HG03095 (cell line): ENCODE measurements around the gene PCGF2.
A peak's percentile ranks its signal among the peaks of the same experiment; 100 is the strongest.

Source experiments
- ATAC-seq: cut with Tn5 transposase; IDR thresholded peaks from one replicate; pipeline ENCODE4 v1.9.1; 2021; ENCODE audit warnings: moderate library complexity; ENCODE audit not compliant: unreplicated experiment

The PCGF2 gene

GRCh38 chr17:38751808-38752307 lies 3.7 kb upstream of the PCGF2 start:
- ATAC-seq = peak; percentile 16

GRCh38 chr17:38751144-38751807 lies 3.1 kb upstream of the PCGF2 start:
- ATAC-seq = no peak

- no peak for ATAC-seq
These were observed 2.4 kb upstream of the PCGF2 start for GRCh38 chr17:38750312-38751121.

GRCh38 chr17:38750044-38750311 lies 1.8 kb upstream of the PCGF2 start:
- no peak for ATAC-seq

DNA sequence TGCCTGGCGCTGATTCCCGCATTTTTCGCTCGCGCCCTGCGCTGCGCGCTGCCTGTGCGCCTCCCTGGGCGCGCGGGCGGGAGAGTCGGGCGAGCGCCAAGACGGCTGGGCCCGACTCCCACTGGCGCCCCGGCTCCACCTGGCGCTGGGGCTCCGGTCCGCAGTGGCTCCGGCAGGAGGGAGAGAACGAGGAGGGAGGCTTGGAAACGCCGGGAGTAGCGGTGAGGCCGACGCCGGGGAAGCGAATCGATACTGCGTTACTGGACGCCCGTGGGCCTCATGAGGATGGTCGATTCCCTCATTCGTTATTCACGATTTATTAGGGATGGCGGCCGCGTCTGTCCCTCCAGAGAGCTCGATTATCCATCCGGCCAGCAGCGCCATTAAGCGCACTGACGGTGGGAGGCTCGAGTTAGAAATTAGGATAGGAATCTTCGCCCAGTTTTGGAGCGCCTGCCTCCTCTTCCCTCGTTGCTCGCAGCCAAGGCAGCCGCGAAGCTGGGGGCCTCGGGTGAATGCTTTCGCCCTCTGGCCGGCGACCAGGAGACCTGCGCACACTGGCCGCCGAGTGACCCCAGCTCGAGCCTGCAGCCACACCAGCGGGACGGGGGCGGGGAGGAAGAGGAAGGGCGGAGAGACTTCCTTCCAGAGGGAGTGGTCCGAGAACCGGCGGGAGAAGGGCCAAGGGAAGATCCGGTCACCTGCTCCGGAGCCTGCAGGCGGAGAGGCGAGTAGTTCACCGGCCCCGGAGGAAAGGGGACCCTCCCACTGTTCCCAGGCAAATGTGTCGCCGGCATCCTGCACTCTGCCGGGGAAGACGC lies 1.3 kb upstream of the PCGF2 start:
- no peak for ATAC-seq

DNA sequence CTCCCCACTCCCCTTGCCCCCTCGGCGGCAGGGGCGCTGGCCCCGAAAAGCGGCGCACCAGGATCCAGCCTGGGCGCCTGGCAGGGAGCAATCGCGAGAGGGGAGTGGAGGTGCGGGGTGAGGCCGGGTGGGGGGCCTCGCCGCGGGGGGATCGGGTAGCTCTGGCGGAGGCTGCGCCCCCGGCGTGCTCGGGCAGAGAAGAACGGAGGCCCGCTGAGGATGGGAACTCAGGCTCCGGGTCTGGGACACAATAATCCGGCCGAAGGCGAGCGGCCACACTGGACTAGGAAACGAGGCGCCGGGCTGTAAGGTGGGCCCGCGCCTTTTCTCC lies 721 bp upstream of the PCGF2 start:
- no peak for ATAC-seq

GRCh38 chr17:38747463-38748148 lies 530 bp downstream of the PCGF2 start:
- no peak for ATAC-seq

DNA sequence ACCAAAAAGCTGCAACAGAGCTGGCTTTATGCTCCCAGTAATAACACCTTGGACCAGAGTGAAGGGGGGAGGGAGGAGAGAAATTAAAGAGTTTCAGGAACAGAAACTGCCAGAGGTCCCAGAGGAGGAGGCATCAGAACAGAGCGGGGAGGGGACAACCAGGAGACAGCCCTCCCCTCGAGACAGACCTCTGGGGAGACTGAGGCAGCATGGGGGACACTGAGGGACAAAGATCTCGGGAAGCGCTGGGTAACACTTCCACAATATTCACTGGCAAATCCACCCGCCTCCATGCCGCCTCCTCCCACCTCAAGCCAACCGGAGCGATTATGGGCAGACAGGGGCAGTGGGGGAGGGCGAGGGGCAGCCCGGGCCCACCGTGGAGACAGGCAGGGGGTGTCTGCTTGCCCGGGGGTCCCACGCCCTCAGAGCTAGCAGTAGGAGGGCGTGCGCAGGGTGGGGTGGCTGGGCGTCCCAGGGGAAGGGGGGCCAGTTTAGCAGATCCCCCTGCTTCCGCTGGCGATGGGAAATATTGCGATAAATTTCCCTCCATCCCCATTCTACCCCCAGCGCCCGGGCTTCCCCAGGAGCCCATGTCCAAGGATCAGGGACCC lies 1.2 kb downstream of the PCGF2 start:
- no peak for ATAC-seq

DNA sequence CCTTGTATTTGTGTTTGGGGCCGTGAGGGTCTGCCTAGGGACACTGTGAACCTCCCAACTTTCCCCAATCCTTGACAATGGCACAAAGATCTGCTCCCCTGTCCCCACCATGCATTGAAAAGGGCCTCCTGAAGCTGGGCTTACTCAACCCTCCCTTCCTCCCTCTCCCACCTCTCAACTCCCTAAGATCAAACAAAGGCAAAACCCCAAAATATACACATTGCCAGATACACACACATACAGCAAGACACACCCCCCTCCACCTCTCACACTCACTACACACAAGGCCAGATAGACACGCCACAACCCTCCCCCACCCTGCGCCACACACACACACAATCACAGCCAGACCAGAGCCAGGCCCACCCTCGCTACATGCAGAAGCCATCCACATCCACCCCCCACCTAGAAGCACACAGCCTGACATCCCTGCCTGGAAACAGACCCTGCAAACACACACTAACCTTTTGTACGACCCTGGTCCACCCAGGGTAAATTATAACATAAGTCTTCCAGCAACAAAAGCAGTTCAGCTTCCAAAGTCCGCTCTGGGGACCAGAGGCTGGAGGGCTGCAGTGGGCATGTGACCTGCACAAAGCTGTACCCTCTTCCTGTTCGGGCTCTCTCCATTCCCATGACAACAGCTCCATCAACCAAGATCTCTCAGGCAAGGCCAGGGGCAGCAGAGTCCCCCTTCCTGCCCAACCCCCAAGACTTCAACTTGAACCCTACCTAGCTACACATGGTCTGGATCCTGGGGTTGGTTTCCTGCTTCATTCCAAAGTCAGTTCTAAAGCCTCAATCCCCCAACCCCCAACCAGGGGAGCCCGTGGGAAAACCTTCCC lies 1.9 kb downstream of the PCGF2 start:
- ATAC-seq = no peak

GRCh38 chr17:38745545-38745944 lies 2.6 kb downstream of the PCGF2 start:
- ATAC-seq = no peak

GRCh38 chr17:38743556-38744171 lies 4.5 kb downstream of the PCGF2 start:
- no peak for ATAC-seq

DNA sequence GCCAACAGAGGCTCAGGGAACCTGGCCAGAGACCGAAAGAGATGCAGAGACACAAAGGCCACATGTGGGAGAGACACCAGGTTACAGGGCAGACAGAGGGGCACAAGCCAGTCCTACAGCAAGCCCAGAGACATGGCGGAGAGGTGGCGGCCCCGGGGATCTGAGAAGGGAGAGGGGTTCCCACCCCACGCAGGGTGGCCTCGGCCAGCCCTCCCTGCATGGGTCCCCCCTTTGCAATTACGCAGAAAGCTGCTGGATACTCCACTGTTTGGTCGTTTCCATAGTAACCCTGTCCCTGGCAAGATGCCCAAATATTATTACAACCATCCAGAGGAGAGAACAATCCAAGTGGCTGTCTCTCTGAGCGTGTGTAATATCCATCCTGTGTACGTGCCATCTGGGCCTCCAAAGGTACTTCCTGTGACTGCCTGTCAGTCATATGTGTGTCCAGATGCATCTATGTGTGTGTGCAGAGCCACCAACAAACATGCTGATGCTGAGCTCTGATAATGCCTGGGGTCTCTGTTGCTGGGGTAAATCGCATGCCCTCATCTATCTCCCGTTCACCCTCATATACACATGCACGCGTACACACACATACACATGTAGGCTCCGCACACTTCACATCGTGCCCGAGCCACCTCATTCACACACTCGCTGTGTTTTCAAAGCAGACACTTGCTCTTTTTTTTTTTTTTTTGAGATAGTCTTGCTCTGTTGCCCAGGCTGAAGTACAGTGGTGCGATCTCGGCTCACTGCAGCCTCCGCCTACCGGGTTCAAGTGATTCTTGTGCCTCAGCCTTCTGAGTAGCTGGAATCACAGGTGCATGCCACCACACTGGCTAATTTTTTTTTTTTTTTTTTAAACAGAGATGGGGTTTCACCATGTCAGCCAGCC lies 5.5 kb downstream of the PCGF2 start:
- ATAC-seq = no peak

DNA sequence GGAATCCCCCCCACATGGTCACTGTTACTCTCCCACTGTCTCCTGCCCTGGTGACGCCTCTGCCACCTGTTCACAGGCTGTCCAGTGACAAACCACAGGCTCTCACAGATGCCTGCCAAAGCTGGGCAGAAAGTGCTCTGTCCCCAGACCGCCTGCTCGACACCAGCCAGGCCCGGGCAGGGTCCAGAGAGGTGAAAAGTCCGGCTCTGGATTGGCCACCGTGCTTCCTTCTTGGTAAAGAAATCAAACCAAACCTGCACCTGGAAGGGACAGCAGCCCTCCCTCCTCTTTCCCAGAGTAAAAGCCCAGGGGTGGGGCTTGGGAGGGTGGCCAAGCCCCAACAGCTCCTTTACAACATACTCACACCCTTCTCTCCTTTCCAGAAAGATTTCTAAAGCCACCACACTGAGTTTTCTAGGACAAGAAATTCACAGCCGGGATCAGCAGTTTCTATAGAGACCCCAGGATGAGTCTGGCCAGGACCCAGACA lies 6.2 kb downstream of the PCGF2 start:
- ATAC-seq = no peak

DNA sequence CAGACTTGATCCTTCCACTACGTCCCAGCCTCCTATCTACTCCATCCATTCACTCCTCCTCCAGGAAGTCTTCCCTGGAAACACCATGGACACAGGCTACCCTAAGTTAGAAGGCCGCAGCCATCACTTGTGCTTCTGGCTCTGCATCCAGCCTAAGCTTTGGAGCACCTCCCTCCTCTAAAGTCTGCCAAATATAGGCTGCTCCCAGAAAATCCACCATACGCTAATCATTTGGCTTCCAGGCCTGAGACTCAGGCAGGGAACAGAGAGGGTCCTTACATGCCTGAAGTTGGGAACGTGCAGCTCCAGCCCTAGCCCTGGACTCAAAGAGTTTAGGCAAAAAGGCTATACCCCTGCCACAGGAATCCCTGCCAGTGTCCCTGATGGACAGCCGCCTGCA lies 6.7 kb downstream of the PCGF2 start:
- no peak for ATAC-seq

DNA sequence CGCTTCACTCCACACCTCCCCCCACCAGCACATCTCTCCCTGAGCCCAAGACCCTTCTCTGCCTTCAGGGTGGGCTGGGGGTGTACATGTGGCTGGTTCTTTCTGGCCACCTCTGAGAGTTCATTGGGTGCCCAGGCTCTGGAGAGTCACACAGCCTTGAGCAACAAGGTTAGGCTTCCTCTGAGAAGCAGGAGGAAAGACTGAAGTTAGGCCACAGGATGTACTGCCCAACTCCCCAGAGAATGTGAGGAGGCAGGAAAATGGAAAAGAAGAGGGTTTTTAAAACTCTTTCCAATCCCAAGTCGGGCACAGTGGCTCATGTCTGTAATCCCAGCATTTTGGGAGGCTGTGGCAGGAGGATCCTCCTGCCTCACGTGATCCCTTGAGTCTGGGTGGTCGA lies 7.3 kb downstream of the PCGF2 start:
- ATAC-seq = no peak

- ATAC-seq = no peak
These were observed 8.1 kb downstream of the PCGF2 start for GRCh38 chr17:38740044-38740443.

DNA sequence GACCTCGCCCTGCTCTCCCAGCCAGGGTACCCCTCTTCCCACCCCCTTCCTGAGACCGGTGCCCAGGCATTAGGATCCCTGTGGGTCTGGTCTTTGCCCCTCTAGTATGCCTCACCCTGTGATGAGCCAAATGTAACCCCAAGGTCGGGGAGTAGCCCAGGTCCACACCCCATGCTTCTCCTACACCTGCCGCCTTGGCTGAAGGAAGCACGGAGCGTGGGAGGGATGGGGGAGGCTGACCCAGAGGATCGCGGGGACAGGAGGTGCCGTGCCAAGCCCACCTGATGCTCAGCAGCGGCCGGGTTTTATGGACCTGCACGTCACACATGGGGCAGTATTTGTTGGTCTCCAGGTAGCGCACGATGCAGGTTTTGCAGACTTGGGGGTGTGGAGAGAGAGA lies 8.8 kb downstream of the PCGF2 start:
- ATAC-seq = no peak

- no peak for ATAC-seq
These were observed 9.4 kb downstream of the PCGF2 start for GRCh38 chr17:38738686-38739085.
